ENCODE data around the gene PARP6.

Gene PARP6

GRCh38 chr15:72207558-72208085 lies 64.7 kb downstream of the PARP6 start:
- no peak for TF ChIP-seq CTCF (IDR thresholded peaks at IDR 0.05; ENCODE audit: low read depth, low read length, missing control alignments)
- Histone ChIP-seq H3K27me3 (replicated peaks) (no peaks in the 10 kb centered on the region), H3K36me3 (replicated peaks) (peaks cover 98% of the 10 kb centered on the region), H3K4me3 (ENCODE audit: low read depth, low read length) (no peak overlapping the region), H3K27ac (no peak overlapping the region)
- DNase-seq: no peak
- in situ Hi-C loops (cut with HindIII; ENCODE audit: low pct_ligation_motif_present, low sequenced_read_pairs): no loop called here

GRCh38 chr15:72206677-72207000 lies 65.7 kb downstream of the PARP6 start:
- H3K36me3 ChIP-seq (replicated peaks): peaks cover 98% of the 10 kb centered on the region
- TF ChIP-seq CTCF (IDR thresholded peaks at IDR 0.05; ENCODE audit: low read depth, low read length, missing control alignments): no peak
- no peak overlapping the region for H3K27ac ChIP-seq
- DNase-seq: no peak
- in situ Hi-C loops (cut with HindIII; ENCODE audit: low pct_ligation_motif_present, low sequenced_read_pairs): no loop called here
- H3K4me3 ChIP-seq (ENCODE audit: low read depth, low read length): no peak overlapping the region
- H3K27me3 ChIP-seq (replicated peaks): no peaks in the 10 kb centered on the region

GRCh38 chr15:72205896-72206676 lies 66.3 kb downstream of the PARP6 start:
- DNase-seq: no peak
- no peaks in the 10 kb centered on the region for H3K27me3 ChIP-seq (replicated peaks)
- no peak for TF ChIP-seq CTCF (IDR thresholded peaks at IDR 0.05; ENCODE audit: low read depth, low read length, missing control alignments)
- H3K4me3 ChIP-seq (ENCODE audit: low read depth, low read length): no peak overlapping the region
- no peak overlapping the region for H3K27ac ChIP-seq
- in situ Hi-C loops (cut with HindIII; ENCODE audit: low pct_ligation_motif_present, low sequenced_read_pairs): no loop called here
- H3K36me3 ChIP-seq (replicated peaks): peaks cover 98% of the 10 kb centered on the region

GRCh38 chr15:72205273-72205672 lies 67.1 kb downstream of the PARP6 start:
- no peak overlapping the region for H3K27ac ChIP-seq
- in situ Hi-C loops (cut with HindIII; ENCODE audit: low pct_ligation_motif_present, low sequenced_read_pairs): no loop called here
- DNase-seq: no peak

GRCh38 chr15:72203507-72203837 lies 68.9 kb downstream of the PARP6 start:
- H3K27ac ChIP-seq: no peak overlapping the region
- TF ChIP-seq CTCF (IDR thresholded peaks at IDR 0.05; ENCODE audit: low read depth, low read length, missing control alignments): no peak
- in situ Hi-C loops (cut with HindIII; ENCODE audit: low pct_ligation_motif_present, low sequenced_read_pairs): no loop called here
- H3K36me3 ChIP-seq (replicated peaks): peaks cover 100% of the 10 kb centered on the region
- peak; percentile 29 for DNase-seq
- no peaks in the 10 kb centered on the region for H3K27me3 ChIP-seq (replicated peaks)
- no peak overlapping the region for H3K4me3 ChIP-seq (ENCODE audit: low read depth, low read length)

More at GRCh38 chr15:72205273-72205672, 67.1 kb downstream of the PARP6 start:
- no peak for TF ChIP-seq CTCF (IDR thresholded peaks at IDR 0.05; ENCODE audit: low read depth, low read length, missing control alignments)
- no peaks in the 10 kb centered on the region for H3K27me3 ChIP-seq (replicated peaks)
- peaks cover 98% of the 10 kb centered on the region for H3K36me3 ChIP-seq (replicated peaks)
- no peak overlapping the region for H3K4me3 ChIP-seq (ENCODE audit: low read depth, low read length)

All from brain microvascular endothelial cell (primary cell).